HuH-7.5 (cell line): ENCODE measurements around the gene MRAP.
"Not testable (repeated sequence)": the region's sequence is repeated elsewhere in the genome, so short reads cannot be mapped to it uniquely, and the experiment has no call there.

Experiments
- DNase-seq: peaks from one replicate; pipeline ENCODE4 v3.0.0; 2011; ENCODE audit warnings: low spot score

The MRAP gene

DNA sequence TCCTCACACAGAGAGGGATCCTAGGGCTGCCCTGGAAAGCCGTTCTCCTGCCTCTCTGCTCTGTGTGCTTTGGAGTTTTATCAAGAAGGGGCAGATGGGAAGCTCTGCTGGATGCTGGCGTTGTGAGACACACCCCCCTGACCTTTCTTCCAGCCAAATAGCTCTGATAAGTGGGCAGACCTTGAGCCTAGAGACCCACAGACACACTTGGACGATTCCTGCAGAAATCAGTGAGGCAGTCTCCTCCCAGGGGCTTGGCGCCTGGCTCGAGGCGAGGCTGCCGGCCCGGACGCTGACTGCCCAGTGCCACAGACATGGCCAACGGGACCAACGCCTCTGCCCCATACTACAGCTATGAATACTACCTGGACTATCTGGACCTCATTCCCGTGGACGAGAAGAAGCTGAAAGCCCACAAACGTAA, at the start of gene MRAP:
TSS of gene MRAP (plus strand) at position 198 of the 424 bp plus-strand sequence. CDS start at position 315, 117 bp downstream.
- no peak for DNase-seq

DNA sequence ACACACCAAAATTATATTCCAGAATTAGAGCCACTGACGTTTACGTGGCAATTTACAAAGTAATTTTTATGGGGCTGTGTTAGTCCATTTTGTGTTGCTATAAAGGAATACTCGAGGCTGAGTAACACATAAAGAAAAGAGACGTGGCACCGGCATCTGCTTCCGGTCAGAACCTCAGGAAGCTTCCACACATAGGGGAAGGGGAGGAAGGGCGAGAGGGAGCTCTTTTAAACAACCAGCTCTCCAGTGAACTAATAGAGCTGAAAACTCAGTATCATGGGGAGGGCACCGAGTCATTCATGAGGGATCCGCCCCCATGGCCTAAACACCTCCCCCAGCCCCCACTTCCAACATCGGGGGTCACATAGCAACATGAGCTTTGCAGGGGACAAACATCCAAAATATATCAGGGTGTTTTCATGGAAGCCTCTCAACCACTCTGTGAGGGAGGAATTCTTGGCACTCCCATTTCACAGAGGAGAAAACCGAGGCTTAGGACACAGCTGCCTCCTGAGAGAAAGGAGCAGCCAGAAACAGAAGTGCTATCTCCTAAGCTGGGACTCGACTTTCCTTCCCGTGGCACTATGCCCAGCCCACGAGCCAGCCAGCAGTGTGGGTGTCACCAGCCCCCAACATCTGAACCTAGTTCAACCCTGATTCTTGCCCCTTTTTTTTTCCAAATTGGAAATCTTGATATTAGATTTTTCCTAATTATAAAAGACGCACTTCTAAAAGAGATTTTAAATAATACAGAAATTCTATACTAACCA, 49.0 kb upstream of the MRAP start:
- no peak for DNase-seq

DNA sequence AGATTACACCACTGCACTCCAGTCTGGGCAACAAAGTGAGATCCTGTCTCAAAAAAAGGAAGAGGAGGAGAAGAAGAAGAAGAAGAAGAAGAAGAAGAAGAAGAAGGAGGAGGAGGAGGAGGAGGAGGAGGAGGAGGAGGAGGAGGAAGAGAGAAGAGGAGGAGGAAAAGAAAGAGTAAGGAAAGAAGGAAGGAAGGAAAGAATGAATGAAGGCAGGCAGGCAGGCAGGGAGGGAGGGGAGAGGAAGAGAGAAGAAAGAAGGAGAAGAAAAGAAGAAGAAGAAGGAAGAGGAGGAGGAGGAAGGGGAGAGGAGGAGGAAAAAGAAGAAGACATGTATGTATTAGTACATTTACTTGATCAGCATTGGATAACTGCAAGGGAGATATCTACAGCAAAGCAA, 46.5 kb upstream of the MRAP start:
- DNase-seq, result no peak

DNA sequence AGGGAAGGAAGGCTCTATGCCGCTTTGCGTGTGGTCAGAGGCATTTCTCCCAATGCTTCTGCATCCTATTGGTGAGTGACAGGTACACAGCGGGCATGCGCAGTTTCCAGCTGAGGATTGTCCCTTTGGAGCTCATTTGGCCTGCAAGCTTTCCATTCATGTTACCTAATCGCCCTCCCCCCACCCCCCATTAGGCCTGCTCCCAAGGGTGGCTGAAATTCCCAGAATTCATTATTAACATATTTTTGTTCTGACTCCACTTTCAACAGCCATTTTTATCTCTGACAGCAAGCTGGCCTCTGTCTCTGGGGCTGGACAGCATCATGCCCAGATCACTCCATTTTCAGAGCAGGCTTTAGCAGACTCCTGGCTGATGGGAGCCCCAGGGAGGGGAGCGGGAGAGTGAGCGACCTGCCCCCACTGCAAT, 45.4 kb upstream of the MRAP start:
- no peak for DNase-seq

DNA sequence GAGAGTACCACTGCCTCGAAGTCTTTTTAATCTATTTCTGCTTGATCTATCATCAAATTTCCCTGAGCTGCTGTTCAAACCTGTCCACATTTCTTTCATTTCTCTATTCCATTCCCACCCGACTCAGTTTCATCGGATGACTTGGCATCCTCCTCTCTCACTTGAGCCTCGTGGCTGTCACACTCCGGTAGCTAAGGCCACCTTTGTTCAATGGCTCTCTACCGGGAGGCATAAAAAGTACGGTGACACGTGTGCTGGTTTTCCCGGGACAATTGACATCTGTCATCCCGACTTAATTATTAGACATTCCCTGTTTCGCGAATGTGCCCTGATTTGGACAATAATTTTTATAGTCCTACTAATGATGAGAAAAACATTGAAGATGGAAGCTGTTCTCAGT, 42.4 kb upstream of the MRAP start:
- no peak for DNase-seq

DNA sequence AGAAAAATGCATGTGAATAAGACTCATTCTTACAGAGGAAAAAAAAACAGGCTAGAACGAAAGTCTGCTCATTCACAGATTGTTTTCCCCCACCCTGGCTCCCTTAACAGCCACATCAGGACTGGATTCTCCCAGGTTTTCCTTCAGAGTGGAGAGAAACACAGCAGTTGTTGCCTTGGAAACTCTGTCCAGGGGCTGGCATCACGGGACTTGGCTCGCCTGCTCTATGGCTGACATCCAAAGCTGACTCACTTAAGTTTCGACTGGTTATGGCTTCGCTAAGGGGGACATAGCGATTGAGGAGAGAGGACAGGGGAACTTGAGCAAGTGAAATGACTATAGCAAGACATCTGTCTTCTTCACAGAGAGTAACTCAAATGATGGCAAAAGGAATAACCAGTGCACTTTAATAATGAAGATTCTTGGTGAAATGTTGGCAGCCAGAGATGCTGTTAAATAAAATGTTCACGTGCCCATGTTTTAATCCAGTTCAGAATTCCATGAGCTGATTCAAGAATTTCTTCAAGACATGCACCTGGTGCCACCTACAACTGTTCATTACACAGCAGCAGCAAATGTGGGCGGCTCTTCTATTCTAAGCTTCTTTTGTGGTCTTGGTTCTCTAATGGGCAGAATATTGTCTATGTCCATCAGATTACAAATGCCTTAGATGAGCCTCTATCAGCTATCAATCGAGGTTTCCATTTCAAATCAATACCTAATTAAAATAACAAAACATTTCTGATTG, 41.6 kb upstream of the MRAP start:
- DNase-seq, result no peak

DNA sequence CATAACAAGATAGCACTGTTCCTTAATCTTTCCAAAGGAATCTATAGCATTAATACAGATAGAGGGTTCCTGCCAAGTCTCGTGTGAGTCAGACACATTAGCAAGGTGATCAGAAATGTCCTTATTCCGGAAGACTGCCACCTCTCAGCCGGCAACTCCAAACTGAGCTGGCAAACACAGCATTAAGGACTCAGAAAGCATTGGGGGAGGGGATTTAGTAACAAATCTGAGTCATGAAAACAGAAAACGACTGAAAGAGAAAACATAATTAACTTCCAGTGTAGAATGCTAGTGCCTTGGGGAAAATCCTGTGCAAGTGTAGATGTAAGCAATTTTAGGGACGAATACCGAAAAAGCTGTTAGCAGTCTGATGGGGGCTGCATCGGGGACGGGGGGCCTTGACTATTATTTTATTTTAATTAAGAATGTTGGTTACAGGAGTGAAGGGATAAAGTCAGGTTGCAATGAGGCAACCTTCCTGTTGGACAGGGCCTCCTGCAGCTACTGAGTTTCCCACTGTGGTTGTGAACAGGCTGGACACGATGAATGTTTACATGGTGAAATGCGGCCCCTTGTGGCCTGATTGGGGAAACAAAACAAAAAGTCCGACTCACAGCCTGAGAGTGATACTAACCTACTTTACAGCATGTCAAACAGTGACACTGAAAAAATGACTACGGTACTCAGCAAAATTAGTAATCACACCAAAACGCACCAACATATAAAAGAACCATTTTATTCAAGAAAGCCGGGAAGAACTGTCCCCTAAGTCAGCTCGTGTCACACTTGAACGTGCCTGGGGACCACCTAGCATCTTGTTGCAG, 40.5 kb upstream of the MRAP start:
- peak; percentile 52 for DNase-seq

DNA sequence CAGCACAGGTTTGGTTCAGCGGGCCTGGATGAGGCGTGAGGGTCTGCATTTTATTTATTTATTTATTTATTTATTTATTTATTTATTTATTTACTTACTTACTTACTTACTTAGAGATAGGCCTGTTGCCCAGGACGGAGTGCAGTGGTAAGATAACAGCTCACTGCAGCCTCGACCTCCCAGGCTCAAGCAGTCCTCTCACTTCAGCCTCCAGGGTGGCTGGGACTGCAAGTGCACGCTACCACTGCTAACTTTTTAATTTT, 39.9 kb upstream of the MRAP start:
- DNase-seq, result not testable (repeated sequence)

DNA sequence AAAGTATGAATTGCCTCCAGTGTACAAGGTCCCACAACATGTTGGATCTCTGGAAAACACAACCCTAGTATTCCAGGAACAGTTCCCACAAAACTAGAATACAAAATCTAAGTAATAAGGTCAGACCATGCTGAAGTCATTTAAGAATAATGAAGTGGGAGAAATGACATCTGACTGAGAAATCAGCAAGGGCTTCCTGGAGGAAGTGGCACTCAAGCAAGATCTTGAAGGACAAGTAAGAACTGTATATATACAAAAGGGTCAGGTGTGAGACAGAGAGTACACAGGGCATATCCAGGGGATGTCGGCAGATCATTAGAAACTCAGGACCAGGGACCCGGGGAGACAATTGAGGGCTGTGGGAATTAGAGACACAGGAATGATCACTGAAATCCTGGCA, 38.5 kb upstream of the MRAP start:
- DNase-seq, result no peak

DNA sequence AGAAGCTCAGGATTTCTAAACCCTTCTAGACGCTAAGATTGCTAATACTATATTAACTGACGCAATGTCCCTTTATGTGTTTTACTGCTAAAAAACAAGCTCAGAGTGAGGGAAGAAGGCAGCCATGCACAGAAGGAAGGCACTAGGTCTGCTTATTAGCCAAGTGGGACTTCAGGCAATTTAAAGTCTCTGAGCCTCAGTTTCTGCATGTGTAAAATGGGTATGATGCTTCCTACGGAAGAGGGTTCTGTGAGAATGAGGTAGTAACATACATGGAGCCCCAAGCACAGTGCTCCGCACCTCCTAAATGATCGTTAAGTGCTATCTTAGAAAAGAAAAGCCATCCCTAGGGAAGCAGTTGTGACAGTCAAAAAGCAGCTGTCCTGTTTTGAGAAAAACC, 36.7 kb upstream of the MRAP start:
- DNase-seq, result no peak

DNA sequence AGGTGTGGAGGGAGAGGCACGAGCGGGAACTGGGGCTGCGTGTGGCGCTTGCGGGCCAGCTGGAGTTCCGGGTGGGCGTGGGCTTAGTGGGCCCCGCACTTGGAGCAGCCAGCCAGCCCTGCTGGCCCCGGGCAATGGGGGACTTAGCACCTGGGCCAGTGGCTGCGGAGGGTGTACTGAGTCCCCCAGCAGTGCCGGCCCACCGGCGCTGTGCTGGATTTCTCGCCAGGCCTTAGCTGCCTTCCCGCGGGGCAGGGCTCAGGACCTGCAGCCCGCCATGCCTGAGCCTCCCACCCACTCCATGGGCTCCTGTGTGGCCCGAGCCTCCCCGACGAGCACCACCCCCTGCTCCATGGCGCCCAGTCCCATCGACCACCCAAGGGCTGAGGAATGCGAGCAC, 33.3 kb upstream of the MRAP start:
- not testable (repeated sequence) for DNase-seq

DNA sequence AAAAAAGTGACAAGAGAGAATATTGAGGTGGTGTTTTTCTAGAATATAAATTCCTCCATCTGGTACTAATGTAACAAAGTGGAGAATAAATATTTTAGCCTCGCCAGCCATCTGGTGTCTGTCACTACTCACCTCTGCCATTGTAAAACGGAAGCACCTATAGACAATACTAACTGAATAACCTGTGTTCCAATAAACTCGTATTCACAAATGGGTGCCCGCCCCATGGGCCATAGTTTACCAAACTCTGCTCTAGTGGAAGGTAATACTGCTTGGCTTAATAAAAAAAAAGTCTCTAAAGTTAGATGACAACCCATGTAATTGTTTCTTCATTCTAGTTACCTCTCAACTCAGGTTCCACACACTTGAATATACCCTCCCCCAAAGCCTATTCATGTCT, 27.9 kb upstream of the MRAP start:
- DNase-seq, result no peak

DNA sequence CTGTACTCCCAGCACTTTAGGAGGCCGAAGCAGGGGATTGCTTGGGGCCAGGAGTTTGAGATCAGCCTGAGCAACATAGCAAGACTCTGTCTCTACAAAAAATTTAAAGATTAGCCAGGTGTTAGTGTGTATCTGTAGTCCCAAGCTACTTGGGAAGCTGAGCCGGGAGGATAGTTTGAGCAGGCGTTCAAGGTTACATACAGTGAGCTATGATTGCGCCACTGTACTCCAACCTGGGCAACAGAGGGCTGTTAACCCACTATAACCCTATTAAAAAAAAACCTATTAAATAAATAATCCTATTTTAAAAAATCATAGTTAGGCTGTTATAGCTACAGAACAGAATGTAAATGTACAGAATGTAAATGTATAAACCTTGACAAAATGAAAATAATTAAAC, 22.0 kb upstream of the MRAP start:
- DNase-seq, result no peak

DNA sequence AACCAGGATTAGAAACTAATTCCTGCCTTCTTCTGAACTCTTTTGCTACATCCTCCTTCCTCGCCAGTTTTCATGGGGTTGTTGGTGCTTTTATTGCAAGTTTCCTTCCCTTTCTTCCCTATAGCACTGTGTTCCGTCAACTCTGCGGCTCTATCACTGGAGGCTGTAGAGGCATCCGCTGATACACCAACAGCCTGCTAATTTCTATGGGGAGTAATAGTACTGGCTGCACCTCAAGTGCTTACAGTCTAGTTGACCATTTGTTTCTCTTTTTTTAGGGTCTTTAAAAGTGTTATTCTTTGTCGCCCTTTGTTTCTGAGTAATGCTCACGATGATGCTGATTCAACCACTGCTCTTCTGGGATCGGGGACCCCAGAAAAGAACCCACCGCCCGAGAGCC, 20.6 kb upstream of the MRAP start:
- DNase-seq, result no peak

DNA sequence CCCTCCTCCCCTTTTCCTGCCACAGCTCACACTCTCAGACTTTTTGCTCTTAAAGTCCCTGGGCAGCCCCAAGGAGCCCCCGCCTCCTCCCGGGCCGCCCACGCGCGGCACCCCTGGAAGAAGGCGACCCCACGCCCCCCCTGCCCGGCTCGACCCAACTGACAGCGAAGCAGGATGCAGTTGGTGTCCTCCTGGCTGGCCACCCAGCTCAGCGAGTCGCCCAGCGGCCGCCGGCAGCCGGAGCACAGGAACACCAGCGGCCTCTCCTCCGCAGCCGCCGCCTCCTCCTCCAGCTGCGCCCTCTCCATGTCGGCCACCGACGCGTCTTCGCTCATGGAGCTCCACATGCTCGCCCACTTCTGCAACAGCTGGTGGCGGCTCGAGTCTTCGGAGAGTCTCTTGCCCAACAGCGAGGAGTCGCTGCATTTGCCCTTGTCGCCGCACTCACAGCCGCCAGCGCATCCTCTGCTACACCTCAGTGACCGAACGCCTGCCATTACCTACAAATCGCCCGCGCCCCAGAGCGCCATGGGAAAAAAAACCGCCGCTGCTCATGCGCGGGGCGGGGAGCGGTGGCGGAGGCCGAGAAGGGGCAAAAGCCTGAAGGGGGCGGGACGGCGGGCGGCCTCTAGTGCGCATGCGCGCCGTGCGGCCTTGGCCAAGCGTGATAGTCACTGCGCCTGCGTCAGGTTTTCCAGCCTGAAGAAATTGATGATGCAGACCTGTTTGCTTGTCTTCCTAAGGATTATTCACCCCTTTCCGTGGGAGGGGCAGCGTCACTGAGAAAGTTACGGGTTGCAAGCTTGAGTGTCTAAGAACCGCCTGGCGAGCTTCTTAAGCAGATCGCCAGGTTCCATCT, 19.9 kb upstream of the MRAP start, which contains the start of gene MIS18A:
TSS of gene MIS18A (minus strand) at position 532 of the 859 bp plus-strand sequence. CDS start at position 497, 35 bp downstream.
- peak; percentile 62 for DNase-seq

DNA sequence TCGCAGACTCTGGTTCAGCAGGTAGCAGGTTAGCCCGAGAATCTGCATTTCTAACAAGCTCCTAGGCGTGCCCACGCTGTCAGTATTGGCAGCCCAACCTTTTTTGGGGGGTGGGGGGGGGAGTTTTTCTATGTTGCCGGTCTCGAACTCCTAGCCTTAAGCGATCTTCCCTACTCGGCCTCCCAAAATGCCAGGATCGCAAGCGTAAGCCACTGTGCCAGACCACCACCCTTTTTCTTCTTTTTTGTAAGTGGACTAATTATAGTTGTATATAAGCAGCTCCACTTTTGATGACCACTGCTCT, 19.3 kb upstream of the MRAP start:
- DNase-seq, result no peak

DNA sequence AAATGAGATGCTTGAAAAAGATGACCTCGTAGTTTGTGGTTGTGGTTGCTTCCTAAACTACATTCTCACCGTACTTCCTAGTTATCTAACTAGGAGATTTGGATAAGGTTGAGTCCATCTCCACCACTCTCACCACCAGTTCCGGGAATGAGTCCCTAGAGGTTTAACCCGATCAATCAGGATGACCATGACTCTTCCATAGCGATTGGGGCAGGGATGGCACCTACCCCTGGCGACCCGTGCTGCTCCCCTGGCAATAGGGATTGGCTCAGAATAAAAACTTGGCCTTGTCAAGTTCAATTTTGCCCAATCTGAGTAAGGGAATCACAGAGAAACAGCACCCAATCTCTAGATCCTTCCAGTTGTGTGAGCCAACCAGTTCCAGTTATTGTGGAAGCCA, 17.1 kb upstream of the MRAP start:
- no peak for DNase-seq

DNA sequence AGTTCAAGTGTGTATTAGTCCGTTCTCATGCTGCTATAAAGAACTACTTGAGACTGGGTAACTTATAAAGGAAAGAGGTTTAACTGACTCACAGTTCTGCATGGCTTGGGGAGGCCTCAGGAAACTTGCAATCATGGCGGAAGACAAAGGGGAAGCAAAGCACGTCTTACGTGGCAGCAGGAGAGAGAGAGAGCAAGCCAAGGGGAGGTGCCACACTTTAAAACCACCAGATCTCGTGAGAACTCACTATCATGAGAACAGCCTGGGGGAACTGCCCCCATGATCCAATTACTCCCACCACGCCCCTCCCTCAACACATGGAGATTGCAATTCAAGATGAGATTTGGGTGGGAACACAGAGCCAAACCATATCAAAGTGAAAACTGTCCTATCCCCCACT, 15.7 kb upstream of the MRAP start:
- DNase-seq, result no peak

DNA sequence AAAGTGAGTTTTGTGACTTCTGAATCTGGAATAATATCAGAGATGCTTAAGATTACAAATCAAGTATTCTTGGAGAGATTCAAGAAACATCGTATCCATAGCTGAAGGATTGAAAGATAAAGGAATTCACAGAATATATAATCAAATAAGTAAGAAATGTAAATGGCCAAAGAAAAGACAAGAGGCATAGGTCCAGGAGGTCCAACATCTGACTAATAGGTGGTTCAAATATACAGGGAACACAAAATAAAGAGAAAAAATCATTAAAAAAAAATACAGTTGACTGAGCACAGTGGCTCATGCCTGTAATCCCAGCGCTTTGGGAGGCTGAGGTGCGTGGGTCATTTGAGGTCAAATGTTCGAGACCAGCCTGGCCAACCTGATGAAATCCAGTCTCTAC, 13.2 kb upstream of the MRAP start:
- DNase-seq, result no peak

DNA sequence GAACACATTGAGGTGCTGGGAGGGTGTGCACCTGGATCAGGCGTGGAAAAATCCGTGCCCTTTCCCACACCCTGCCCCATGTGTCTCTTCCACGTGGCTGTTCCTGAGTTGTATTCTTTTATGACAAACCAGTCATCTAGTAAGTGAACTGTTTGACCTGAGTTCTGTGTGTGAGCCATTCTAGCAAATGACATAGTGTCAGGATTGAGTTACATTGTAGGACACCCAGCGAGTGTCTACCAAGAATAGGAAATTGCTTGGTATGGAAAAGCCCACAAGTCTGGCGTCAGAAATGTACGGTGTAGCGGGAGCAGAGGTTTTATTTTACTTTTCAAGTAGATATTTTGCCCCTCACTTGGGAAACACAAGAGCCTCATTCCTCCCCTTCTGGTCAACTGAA, 1.2 kb upstream of the MRAP start:
- DNase-seq, result no peak

DNA sequence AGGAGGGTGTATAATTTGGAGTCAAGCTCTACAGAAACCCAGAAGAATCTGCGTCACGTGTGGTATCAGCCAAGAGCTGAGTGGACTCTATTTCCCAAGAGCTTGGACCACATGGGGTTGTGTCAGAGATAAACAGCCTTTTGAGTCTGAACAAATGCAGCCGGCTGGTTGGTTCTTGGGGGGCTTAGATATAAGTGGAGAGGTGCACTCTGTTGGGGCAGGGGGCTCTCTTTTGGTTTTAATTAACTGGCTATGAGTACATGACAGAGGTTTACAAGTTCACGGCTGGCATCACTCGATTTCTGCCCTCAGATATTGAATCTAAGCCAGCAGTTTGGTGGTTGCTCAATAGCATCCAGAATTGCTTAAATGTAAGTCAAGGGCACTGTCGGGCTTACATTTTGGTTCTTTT, 501 bp upstream of the MRAP start:
- DNase-seq, result no peak

DNA sequence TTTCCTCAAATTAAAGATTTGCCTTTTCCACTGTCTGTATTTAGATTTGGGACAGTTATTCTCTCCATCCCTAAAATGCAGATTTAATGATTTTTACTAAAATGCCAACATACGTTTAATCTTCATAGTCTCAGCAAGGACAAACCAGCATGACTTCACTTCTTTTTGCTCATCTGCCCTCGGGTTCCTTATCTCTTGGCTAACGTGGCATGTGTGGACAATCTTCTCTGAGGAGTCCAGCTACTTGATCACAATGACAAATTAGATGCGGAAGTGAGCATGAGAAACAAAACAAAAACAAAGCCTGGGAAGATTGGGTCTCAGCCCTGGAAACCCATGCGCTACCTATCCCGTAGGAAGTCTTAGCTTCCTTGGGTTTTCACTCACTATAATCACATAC, 1.0 kb downstream of the MRAP start:
- DNase-seq, result no peak
